GM21825 (cell line): ENCODE data around the gene RIMS1.

Source experiments
- ATAC-seq: cut with Tn5 transposase; IDR thresholded peaks from one replicate; pipeline ENCODE4 v1.9.1; 2021; ENCODE audit warnings: mild to moderate bottlenecking, moderate library complexity; ENCODE audit not compliant: unreplicated experiment

The RIMS1 gene

GRCh38 chr6:72406517-72406916, 520.2 kb downstream of the RIMS1 start:
- no peak for ATAC-seq

GRCh38 chr6:72410769-72411168, 524.4 kb downstream of the RIMS1 start:
- ATAC-seq = no peak

- ATAC-seq = no peak
Measured at GRCh38 chr6:72411872-72412708, 525.7 kb downstream of the RIMS1 start.

GRCh38 chr6:72412709-72413044, 526.3 kb downstream of the RIMS1 start:
- ATAC-seq = no peak

GRCh38 chr6:72413884-72414283, 527.5 kb downstream of the RIMS1 start:
- no peak for ATAC-seq

- no peak for ATAC-seq
Measured at GRCh38 chr6:72414657-72415056, 528.3 kb downstream of the RIMS1 start.

- no peak for ATAC-seq
Measured at GRCh38 chr6:72416744-72417465, 530.6 kb downstream of the RIMS1 start.

GRCh38 chr6:72417759-72418158, 531.4 kb downstream of the RIMS1 start:
- no peak for ATAC-seq

- no peak for ATAC-seq
Measured at GRCh38 chr6:72418495-72418894, 532.1 kb downstream of the RIMS1 start.

- no peak for ATAC-seq
Measured at GRCh38 chr6:72419966-72420365, 533.6 kb downstream of the RIMS1 start.

- ATAC-seq = no peak
Measured at GRCh38 chr6:72420409-72420808, 534.1 kb downstream of the RIMS1 start.

- no peak for ATAC-seq
Measured at GRCh38 chr6:72421387-72421786, 535.0 kb downstream of the RIMS1 start.

- no peak for ATAC-seq
Measured at GRCh38 chr6:72422171-72422570, 535.8 kb downstream of the RIMS1 start.

- ATAC-seq = no peak
Measured at GRCh38 chr6:72424476-72424875, 538.1 kb downstream of the RIMS1 start.

- ATAC-seq = no peak
Measured at GRCh38 chr6:72425003-72425681, 538.8 kb downstream of the RIMS1 start.

GRCh38 chr6:72440611-72441010, 554.3 kb downstream of the RIMS1 start:
- no peak for ATAC-seq

GRCh38 chr6:72446430-72446829, 560.1 kb downstream of the RIMS1 start:
- ATAC-seq = no peak
